ENCODE measurements around the gene IMMP2L.

The IMMP2L gene

GRCh38 chr7:111098011-111098925 is 464.0 kb downstream of the IMMP2L start:
- ATAC-seq (ENCODE audit: insufficient read depth, low read depth) (peak; percentile 74), DNase-seq (peak; percentile 58)
- H4K20me1 ChIP-seq (ENCODE audit: insufficient read depth, low read length) = no peaks in the 10 kb centered on the region
- H3K4me3 ChIP-seq (ENCODE audit: low read depth in 1 of 2, low read length in 2 of 2) = no peak overlapping the region
- no peaks in the 10 kb centered on the region for H3K27me3 ChIP-seq (ENCODE audit: insufficient read depth, low read length, poor library complexity)
- no peaks in the 10 kb centered on the region for H3K4me1 ChIP-seq (ENCODE audit: insufficient read depth, low read length)
- no peak overlapping the region for H2AFZ ChIP-seq (ENCODE audit: low read depth, low read length)
- H3K9ac ChIP-seq (ENCODE audit: low read depth, low read length) = no peak overlapping the region
- H3K27ac ChIP-seq (ENCODE audit: low read length) = no peak overlapping the region
- no peaks in the 10 kb centered on the region for H3K9me3 ChIP-seq (ENCODE audit: insufficient read depth, low read length, severe bottlenecking)
- H3K36me3 ChIP-seq (ENCODE audit: insufficient read depth, low read length) = no peaks in the 10 kb centered on the region
- no peak overlapping the region for H3K4me2 ChIP-seq (ENCODE audit: insufficient read depth, low read length)
- no peaks in the 10 kb centered on the region for H3K79me2 ChIP-seq (ENCODE audit: insufficient read depth, low read length)
- TF ChIP-seq EZH2 (IDR thresholded peaks at IDR 0.05; ENCODE audit: borderline replicate concordance, low read depth, low read length, severe bottlenecking) = no peak
- TF ChIP-seq, protein P1, sequence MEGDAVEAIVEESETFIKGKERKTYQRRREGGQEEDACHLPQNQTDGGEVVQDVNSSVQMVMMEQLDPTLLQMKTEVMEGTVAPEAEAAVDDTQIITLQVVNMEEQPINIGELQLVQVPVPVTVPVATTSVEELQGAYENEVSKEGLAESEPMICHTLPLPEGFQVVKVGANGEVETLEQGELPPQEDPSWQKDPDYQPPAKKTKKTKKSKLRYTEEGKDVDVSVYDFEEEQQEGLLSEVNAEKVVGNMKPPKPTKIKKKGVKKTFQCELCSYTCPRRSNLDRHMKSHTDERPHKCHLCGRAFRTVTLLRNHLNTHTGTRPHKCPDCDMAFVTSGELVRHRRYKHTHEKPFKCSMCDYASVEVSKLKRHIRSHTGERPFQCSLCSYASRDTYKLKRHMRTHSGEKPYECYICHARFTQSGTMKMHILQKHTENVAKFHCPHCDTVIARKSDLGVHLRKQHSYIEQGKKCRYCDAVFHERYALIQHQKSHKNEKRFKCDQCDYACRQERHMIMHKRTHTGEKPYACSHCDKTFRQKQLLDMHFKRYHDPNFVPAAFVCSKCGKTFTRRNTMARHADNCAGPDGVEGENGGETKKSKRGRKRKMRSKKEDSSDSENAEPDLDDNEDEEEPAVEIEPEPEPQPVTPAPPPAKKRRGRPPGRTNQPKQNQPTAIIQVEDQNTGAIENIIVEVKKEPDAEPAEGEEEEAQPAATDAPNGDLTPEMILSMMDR (IDR thresholded peaks at IDR 0.05; ENCODE audit: borderline replicate concordance, extremely low read depth, low read length, poor library complexity, severe bottlenecking) = peak; percentile 84

DNA sequence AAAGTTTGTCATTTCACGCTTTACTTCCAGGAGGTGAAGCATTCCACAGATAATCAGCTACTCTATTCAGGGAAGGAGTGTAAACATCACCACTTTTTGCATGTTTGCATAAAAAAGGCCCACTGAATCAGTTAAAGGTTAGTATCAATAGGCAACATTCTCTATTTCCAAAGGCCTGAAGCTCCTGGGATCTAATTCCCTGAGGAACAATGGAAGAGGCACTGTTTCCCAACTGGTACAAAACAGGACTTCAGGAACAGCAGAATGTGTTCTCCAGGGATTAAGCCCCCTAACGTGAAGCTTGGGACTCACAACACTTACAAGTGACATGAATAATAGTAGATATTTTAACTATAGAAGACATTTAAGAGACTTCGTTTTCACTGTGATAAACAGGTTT is 465.3 kb downstream of the IMMP2L start:
- Histone ChIP-seq H3K9ac (ENCODE audit: low read depth, low read length) (no peak overlapping the region), H3K4me2 (ENCODE audit: insufficient read depth, low read length) (no peak overlapping the region)

GRCh38 chr7:111094419-111094818 is 467.9 kb downstream of the IMMP2L start:
- no peaks in the 10 kb centered on the region for H3K9me3 ChIP-seq (ENCODE audit: insufficient read depth, low read length, severe bottlenecking)
- H3K27ac ChIP-seq (ENCODE audit: low read length) = no peak overlapping the region
- no peak overlapping the region for H3K9ac ChIP-seq (ENCODE audit: low read depth, low read length)
- DNase-seq (no peak), ATAC-seq (ENCODE audit: insufficient read depth, low read depth) (no peak)
- no peaks in the 10 kb centered on the region for H3K36me3 ChIP-seq (ENCODE audit: insufficient read depth, low read length)
- H2AFZ ChIP-seq (ENCODE audit: low read depth, low read length) = no peak overlapping the region
- no peaks in the 10 kb centered on the region for H3K27me3 ChIP-seq (ENCODE audit: insufficient read depth, low read length, poor library complexity)
- H3K4me3 ChIP-seq (ENCODE audit: low read depth in 1 of 2, low read length in 2 of 2) = no peak overlapping the region
- no peak overlapping the region for H3K4me2 ChIP-seq (ENCODE audit: insufficient read depth, low read length)
- H3K79me2 ChIP-seq (ENCODE audit: insufficient read depth, low read length) = no peaks in the 10 kb centered on the region
- no peak for TF ChIP-seq EZH2 (IDR thresholded peaks at IDR 0.05; ENCODE audit: borderline replicate concordance, low read depth, low read length, severe bottlenecking)
- no peaks in the 10 kb centered on the region for H4K20me1 ChIP-seq (ENCODE audit: insufficient read depth, low read length)
- H3K4me1 ChIP-seq (ENCODE audit: insufficient read depth, low read length) = peaks cover 16% of the 10 kb centered on the region

More for the DNA sequence above, 465.3 kb downstream of the IMMP2L start:
- Histone ChIP-seq H3K4me3 (ENCODE audit: low read depth in 1 of 2, low read length in 2 of 2) (no peak overlapping the region), H3K4me1 (ENCODE audit: insufficient read depth, low read length) (peaks cover 8% of the 10 kb centered on the region), H3K27ac (ENCODE audit: low read length) (no peak overlapping the region), H3K9me3 (ENCODE audit: insufficient read depth, low read length, severe bottlenecking) (no peaks in the 10 kb centered on the region), H3K79me2 (ENCODE audit: insufficient read depth, low read length) (no peaks in the 10 kb centered on the region), H3K36me3 (ENCODE audit: insufficient read depth, low read length) (no peaks in the 10 kb centered on the region), H2AFZ (ENCODE audit: low read depth, low read length) (no peak overlapping the region), H4K20me1 (ENCODE audit: insufficient read depth, low read length) (no peaks in the 10 kb centered on the region), H3K27me3 (ENCODE audit: insufficient read depth, low read length, poor library complexity) (no peaks in the 10 kb centered on the region)
- no peak for TF ChIP-seq EZH2 (IDR thresholded peaks at IDR 0.05; ENCODE audit: borderline replicate concordance, low read depth, low read length, severe bottlenecking)
- TF ChIP-seq, protein P1 (IDR thresholded peaks at IDR 0.05; ENCODE audit: borderline replicate concordance, extremely low read depth, low read length, poor library complexity, severe bottlenecking) = no peak
- DNase-seq (no peak), ATAC-seq (ENCODE audit: insufficient read depth, low read depth) (no peak)

DNA sequence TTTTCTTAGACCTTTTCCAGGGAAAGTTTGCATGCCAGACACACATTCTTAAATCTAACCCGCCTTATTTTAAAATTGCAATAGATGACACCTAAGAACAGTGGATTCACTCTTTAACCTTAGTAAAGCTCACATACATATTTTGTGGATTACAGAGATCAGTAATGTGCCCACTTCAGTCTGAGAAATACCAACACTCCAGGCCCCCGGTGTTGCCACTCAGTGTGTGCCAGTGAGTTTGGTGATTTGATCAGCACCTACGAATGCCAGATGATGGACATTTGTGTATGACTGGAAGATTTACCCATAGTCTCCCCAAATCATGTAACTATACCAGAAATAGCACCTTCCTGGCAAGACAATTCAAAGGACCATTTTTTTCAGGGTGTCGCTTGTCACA is 468.8 kb downstream of the IMMP2L start:
- no peak overlapping the region for H2AFZ ChIP-seq (ENCODE audit: low read depth, low read length)
- H3K4me2 ChIP-seq (ENCODE audit: insufficient read depth, low read length) = no peak overlapping the region
- H3K4me1 ChIP-seq (ENCODE audit: insufficient read depth, low read length) = peaks cover 16% of the 10 kb centered on the region
- no peaks in the 10 kb centered on the region for H3K36me3 ChIP-seq (ENCODE audit: insufficient read depth, low read length)
- no peak overlapping the region for H3K9ac ChIP-seq (ENCODE audit: low read depth, low read length)
- ATAC-seq (ENCODE audit: insufficient read depth, low read depth) (no peak), DNase-seq (no peak)
- no peaks in the 10 kb centered on the region for H3K79me2 ChIP-seq (ENCODE audit: insufficient read depth, low read length)
- TF ChIP-seq, protein P1 (IDR thresholded peaks at IDR 0.05; ENCODE audit: borderline replicate concordance, extremely low read depth, low read length, poor library complexity, severe bottlenecking) = no peak
- TF ChIP-seq EZH2 (IDR thresholded peaks at IDR 0.05; ENCODE audit: borderline replicate concordance, low read depth, low read length, severe bottlenecking) = no peak
- H3K9me3 ChIP-seq (ENCODE audit: insufficient read depth, low read length, severe bottlenecking) = no peaks in the 10 kb centered on the region
- H3K27ac ChIP-seq (ENCODE audit: low read length) = no peak overlapping the region
- no peak overlapping the region for H3K4me3 ChIP-seq (ENCODE audit: low read depth in 1 of 2, low read length in 2 of 2)
- no peaks in the 10 kb centered on the region for H4K20me1 ChIP-seq (ENCODE audit: insufficient read depth, low read length)
- no peaks in the 10 kb centered on the region for H3K27me3 ChIP-seq (ENCODE audit: insufficient read depth, low read length, poor library complexity)
